Aorta (tissue), 5 donors: ENCODE data around the gene WDR89. TPM values are rescaled to one million over a fixed set of nuclear protein-coding genes. Genes with fewer than 3 reads are reported as not detected.

Source experiments
- ATAC-seq: fragments of 200-7000 bp; cut with Tn5 transposase; one replicate; pipeline ENCODE4 v1.9.1; 2022; ENCODE audit warnings: moderate library complexity; ENCODE audit not compliant: low FRiP score
- DNase-seq, 2 donors: peaks; one replicate each; pipeline ENCODE4 v3.0.0-alpha.2; 2020
- H3K27ac ChIP-seq, 2 donors: one replicate each; pipeline ENCODE4 v1.5.1; 2013; ENCODE audit warnings: low read length in 2 of 2, mild to moderate bottlenecking in 2 of 2, moderate library complexity in 2 of 2, control low read depth in 1 of 2, inconsistent platforms in 1 of 2, low read depth in 1 of 2
- H3K27me3 ChIP-seq, 2 donors: one replicate each; pipeline ENCODE4 v1.6.1; 2013; ENCODE audit warnings: control low read depth in 1 of 2, low read length in 1 of 2, mild to moderate bottlenecking in 1 of 2, moderate library complexity in 1 of 2; ENCODE audit not compliant: insufficient read depth in 2 of 2, control insufficient read depth in 1 of 2
- H3K36me3 ChIP-seq, 2 donors: one replicate each; pipeline ENCODE4 v1.6.1; 2013; ENCODE audit warnings: control low read depth in 1 of 2, low read length in 1 of 2, mild to moderate bottlenecking in 1 of 2; ENCODE audit not compliant: insufficient read depth in 2 of 2, control insufficient read depth in 1 of 2
- H3K4me1 ChIP-seq, 2 donors: one replicate each; pipeline ENCODE4 v1.6.1; 2013; ENCODE audit warnings: low read length in 2 of 2, control low read depth in 1 of 2, mild to moderate bottlenecking in 1 of 2, moderate library complexity in 1 of 2; ENCODE audit not compliant: insufficient read depth in 2 of 2, control insufficient read depth in 1 of 2
- H3K4me3 ChIP-seq, 2 donors: one replicate each; pipeline ENCODE4 v1.5.1; 2013; ENCODE audit warnings: low read length in 2 of 2, control low read depth in 1 of 2, mild to moderate bottlenecking in 1 of 2
- H3K9me3 ChIP-seq: one replicate; pipeline ENCODE4 v1.6.1; 2013; ENCODE audit warnings: mild to moderate bottlenecking, low read length; ENCODE audit not compliant: control insufficient read depth
- WGBS, 2 donors: extraction: QIAGEN DNeasy Blood & Tissue Kit; methylation state at CpG; one replicate each; pipeline ENCODE4 v1.1.7; 2013; 5-methylcytosine and 5-hydroxymethylcytosine counted together
- intact Hi-C, 2 donors: fragments of 100-400 bp; cut with DNase I; formaldehyde crosslinking; loops; one replicate each; pipeline versions ENCODE4 v1.14.2 to v1.15.0; 2022
- polyA plus RNA-seq, 2 donors: library from polyadenylated mRNA; stranded (reverse); fragments of 200-250 nt; gene quantifications; one replicate each; pipeline ENCODE4 v1.2.3, GENCODE V29; 2013
- total RNA-seq, 2 donors: library from RNA; stranded (reverse); fragmentation: NEBNext Ultra II Directional; extraction: Animal tissue kit (Norgen Biotek cat#: 25700); gene quantifications; one replicate each; pipeline ENCODE4 v1.2.1, GENCODE V29; 2021
- donor health status: healthy with polysubstance abuse.
- donor health status: Bipolar disorder and iron deficiency.
- donor health status: DM: no; HTN: no; CAD: no.
- donor health status: DM: no; HTN: no; CAD: no.
- donor health status: DM: yes; HTN: yes; CAD: no.

The WDR89 gene
- total and polyA plus RNA-seq, 4 donors: 3.9 to 12.9 (median 6.8) TPM

- Histone ChIP-seq H3K27ac (no peak overlapping the region), H3K9me3 (no peaks in the 10 kb centered on the region), H3K27me3 (no peaks in the 10 kb centered on the region), H3K36me3 (no peaks in the 10 kb centered on the region), H3K4me3 (no peak overlapping the region), H3K4me1 (no peaks in the 10 kb centered on the region)
- 76 to 80% methylated on average over 7 of the region's 7 CpGs for WGBS, 2 donors
- DNase-seq (no peak), ATAC-seq (no peak)
- intact Hi-C loops: no loop called here
Observed at GRCh38 chr14:63673886-63674497, 32.3 kb upstream of the WDR89 start.

GRCh38 chr14:63673255-63673654 is 31.6 kb upstream of the WDR89 start:
- no peak overlapping the region for H3K4me3 ChIP-seq
- DNase-seq (no peak), ATAC-seq (no peak)
- H3K9me3 ChIP-seq: no peaks in the 10 kb centered on the region
- H3K36me3 ChIP-seq: no peaks in the 10 kb centered on the region
- H3K27me3 ChIP-seq: no peaks in the 10 kb centered on the region
- H3K4me1 ChIP-seq: no peaks in the 10 kb centered on the region
- H3K27ac ChIP-seq: no peak overlapping the region
- intact Hi-C loops: no loop called here
- WGBS, 2 donors: 87 to 91% methylated on average over 5 of the region's 5 CpGs

GRCh38 chr14:63672417-63673180 is 30.9 kb upstream of the WDR89 start:
- H3K4me1 ChIP-seq: no peaks in the 10 kb centered on the region
- H3K4me3 ChIP-seq: no peak overlapping the region
- H3K36me3 ChIP-seq: no peaks in the 10 kb centered on the region
- H3K27ac ChIP-seq: no peak overlapping the region
- ATAC-seq (no peak), DNase-seq (no peak)
- H3K9me3 ChIP-seq: no peaks in the 10 kb centered on the region
- intact Hi-C loops: no loop called here
- WGBS, 2 donors: 74% methylated on average over 7 of the region's 7 CpGs
- no peaks in the 10 kb centered on the region for H3K27me3 ChIP-seq

GRCh38 chr14:63671987-63672386 is 30.3 kb upstream of the WDR89 start:
- no peak for ATAC-seq
- no peak for DNase-seq
- H3K27me3 ChIP-seq: no peaks in the 10 kb centered on the region
- no peaks in the 10 kb centered on the region for H3K9me3 ChIP-seq
- no peaks in the 10 kb centered on the region for H3K36me3 ChIP-seq
- H3K4me3 ChIP-seq: no peak overlapping the region
- 83 to 86% methylated on average over 3 of the region's 3 CpGs for WGBS, 2 donors
- intact Hi-C loops: no loop called here
- no peak overlapping the region for H3K27ac ChIP-seq
- H3K4me1 ChIP-seq: no peaks in the 10 kb centered on the region

GRCh38 chr14:63670692-63671091 is 29.0 kb upstream of the WDR89 start:
- Histone ChIP-seq H3K27me3 (no peaks in the 10 kb centered on the region), H3K27ac (no peak overlapping the region), H3K9me3 (no peaks in the 10 kb centered on the region), H3K36me3 (no peaks in the 10 kb centered on the region), H3K4me1 (no peaks in the 10 kb centered on the region), H3K4me3 (no peak overlapping the region)
- no peak for ATAC-seq
- intact Hi-C loops: no loop called here
- no peak for DNase-seq

- Histone ChIP-seq H3K4me1 (no peaks in the 10 kb centered on the region), H3K27me3 (no peaks in the 10 kb centered on the region), H3K27ac (no peak overlapping the region), H3K4me3 (no peak overlapping the region), H3K9me3 (no peaks in the 10 kb centered on the region), H3K36me3 (no peaks in the 10 kb centered on the region)
- ATAC-seq: no peak
- intact Hi-C loops: no loop called here
- WGBS, 2 donors: 67 to 71% methylated on average over 1 of the region's 1 CpG
- no peak for DNase-seq
Observed at GRCh38 chr14:63666335-63666734, 24.7 kb upstream of the WDR89 start.

GRCh38 chr14:63663428-63664341 is 22.0 kb upstream of the WDR89 start:
- H3K27ac ChIP-seq: no peak overlapping the region
- no peak for DNase-seq
- no peak for ATAC-seq
- WGBS, 2 donors: 92% methylated on average over 12 of the region's 12 CpGs
- intact Hi-C loops: no loop called here
- H3K27me3 ChIP-seq: no peaks in the 10 kb centered on the region
- no peaks in the 10 kb centered on the region for H3K9me3 ChIP-seq
- no peaks in the 10 kb centered on the region for H3K4me1 ChIP-seq
- H3K36me3 ChIP-seq: no peaks in the 10 kb centered on the region
- H3K4me3 ChIP-seq: no peak overlapping the region

GRCh38 chr14:63662776-63663175 is 21.1 kb upstream of the WDR89 start:
- Histone ChIP-seq H3K9me3 (no peaks in the 10 kb centered on the region), H3K27me3 (no peaks in the 10 kb centered on the region), H3K27ac (no peak overlapping the region), H3K4me1 (no peaks in the 10 kb centered on the region), H3K36me3 (no peaks in the 10 kb centered on the region), H3K4me3 (no peak overlapping the region)
- DNase-seq (no peak), ATAC-seq (no peak)
- WGBS, 2 donors: 91 to 96% methylated on average over 8 of the region's 8 CpGs
- intact Hi-C loops: no loop called here
